Thoracic aorta (tissue), 2 donors: ENCODE results near the gene MAD1L1. TPM values are rescaled to one million over a fixed set of nuclear protein-coding genes. Genes with fewer than 3 reads are reported as not detected.

Source experiments
- ATAC-seq: fragments of 150-250 bp; one replicate; pipeline ENCODE4 v1.8.0; 2017; ENCODE audit warnings: low read depth; ENCODE audit not compliant: insufficient number of reproducible peaks, low FRiP score
- DNase-seq: peaks from one replicate; pipeline ENCODE4 v3.0.0-alpha.2; 2020; ENCODE audit warnings: low spot score
- H3K27ac ChIP-seq, 2 donors: fragments of 200-600 bp; sonication (generic); 1 replicate in 1 of 2; 2 replicates in 1 of 2; pipeline ENCODE4 v1.5.1; 2016; ENCODE audit warnings: mild to moderate bottlenecking in 2 of 2, moderate library complexity in 2 of 2
- H3K27me3 ChIP-seq: fragments of 200-600 bp; sonication (generic); replicated peaks from 2 replicates; pipeline ENCODE4 v1.6.0; 2016; ENCODE audit warnings: mild to moderate bottlenecking; ENCODE audit not compliant: insufficient read depth
- H3K36me3 ChIP-seq: fragments of 200-600 bp; sonication (generic); one replicate; pipeline ENCODE4 v1.5.1; 2016
- H3K4me1 ChIP-seq, 2 donors: fragments of 200-600 bp; sonication (generic); 1 replicate in 1 of 2; 2 replicates in 1 of 2; pipeline versions ENCODE4 v1.5.1 to v1.6.0; 2016; ENCODE audit warnings: low read depth in 2 of 2, mild to moderate bottlenecking in 1 of 2; ENCODE audit not compliant: control insufficient read depth in 1 of 2
- H3K4me3 ChIP-seq: fragments of 200-600 bp; sonication (generic); 2 replicates; pipeline ENCODE4 v1.5.1; 2016; ENCODE audit warnings: mild to moderate bottlenecking
- H3K9me3 ChIP-seq: fragments of 200-600 bp; sonication (generic); 2 replicates; pipeline ENCODE4 v1.5.1; 2016
- total RNA-seq, 2 donors: library from RNA; depleted of rRNA; stranded (reverse); fragments of >200 nt; gene quantifications; one replicate each; pipeline versions ENCODE4 v1.1.0 to v1.2.3, GENCODE V29; 2016
- TF ChIP-seq, protein P1 (sequence below): fragments of 200-600 bp; sonication (generic); IDR thresholded peaks from one replicate; pipeline ENCODE4 v1.5.1; 2019; ENCODE audit warnings: antibody characterized with exemption

MAD1L1 gene
- total RNA-seq, 2 donors from 2014 or later = 27.4 to 41.3 TPM

DNA sequence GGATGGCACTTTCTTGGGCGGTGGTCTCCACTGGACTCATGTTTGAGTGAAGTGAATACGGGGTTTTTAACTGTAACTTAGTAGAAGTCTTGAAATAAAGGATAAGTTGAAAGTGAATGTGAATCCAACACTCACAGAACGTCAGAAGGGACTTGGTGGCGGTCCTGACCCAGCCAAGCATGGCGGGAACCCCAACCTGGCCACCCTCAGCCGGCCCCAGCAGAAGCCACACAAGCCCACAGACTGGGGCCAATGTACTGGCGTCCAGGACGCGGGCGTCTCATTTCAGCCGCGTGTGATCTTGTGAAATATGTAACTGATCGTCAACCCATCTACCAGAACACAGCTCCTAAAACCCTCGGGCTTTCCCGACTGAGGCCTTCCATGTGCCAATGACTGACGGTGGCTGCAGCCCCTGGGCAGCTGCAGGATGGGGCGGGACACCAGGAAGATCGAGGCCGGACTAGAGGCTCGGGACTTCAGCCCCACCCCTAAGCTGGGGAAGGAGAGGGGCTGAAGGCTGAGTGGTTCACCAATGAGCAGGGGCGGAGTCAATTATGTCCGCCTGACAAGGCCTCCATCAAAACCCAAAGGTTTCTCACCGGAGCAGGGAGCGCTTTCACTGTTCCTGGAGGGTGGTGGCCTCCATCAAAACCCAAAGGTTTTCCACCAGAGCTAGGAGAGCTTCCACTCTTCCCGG, 161.5 kb downstream of the MAD1L1 start:
- Histone ChIP-seq H3K27ac (no peak overlapping the region), H3K36me3 (no peaks in the 10 kb centered on the region), H3K4me1 (no peaks in the 10 kb centered on the region), H3K9me3 (no peaks in the 10 kb centered on the region), H3K4me3 (no peak overlapping the region), H3K27me3 (no peaks in the 10 kb centered on the region)
- TF ChIP-seq, protein P1, sequence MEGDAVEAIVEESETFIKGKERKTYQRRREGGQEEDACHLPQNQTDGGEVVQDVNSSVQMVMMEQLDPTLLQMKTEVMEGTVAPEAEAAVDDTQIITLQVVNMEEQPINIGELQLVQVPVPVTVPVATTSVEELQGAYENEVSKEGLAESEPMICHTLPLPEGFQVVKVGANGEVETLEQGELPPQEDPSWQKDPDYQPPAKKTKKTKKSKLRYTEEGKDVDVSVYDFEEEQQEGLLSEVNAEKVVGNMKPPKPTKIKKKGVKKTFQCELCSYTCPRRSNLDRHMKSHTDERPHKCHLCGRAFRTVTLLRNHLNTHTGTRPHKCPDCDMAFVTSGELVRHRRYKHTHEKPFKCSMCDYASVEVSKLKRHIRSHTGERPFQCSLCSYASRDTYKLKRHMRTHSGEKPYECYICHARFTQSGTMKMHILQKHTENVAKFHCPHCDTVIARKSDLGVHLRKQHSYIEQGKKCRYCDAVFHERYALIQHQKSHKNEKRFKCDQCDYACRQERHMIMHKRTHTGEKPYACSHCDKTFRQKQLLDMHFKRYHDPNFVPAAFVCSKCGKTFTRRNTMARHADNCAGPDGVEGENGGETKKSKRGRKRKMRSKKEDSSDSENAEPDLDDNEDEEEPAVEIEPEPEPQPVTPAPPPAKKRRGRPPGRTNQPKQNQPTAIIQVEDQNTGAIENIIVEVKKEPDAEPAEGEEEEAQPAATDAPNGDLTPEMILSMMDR = no peak
- DNase-seq (no peak), ATAC-seq (no peak)

DNA sequence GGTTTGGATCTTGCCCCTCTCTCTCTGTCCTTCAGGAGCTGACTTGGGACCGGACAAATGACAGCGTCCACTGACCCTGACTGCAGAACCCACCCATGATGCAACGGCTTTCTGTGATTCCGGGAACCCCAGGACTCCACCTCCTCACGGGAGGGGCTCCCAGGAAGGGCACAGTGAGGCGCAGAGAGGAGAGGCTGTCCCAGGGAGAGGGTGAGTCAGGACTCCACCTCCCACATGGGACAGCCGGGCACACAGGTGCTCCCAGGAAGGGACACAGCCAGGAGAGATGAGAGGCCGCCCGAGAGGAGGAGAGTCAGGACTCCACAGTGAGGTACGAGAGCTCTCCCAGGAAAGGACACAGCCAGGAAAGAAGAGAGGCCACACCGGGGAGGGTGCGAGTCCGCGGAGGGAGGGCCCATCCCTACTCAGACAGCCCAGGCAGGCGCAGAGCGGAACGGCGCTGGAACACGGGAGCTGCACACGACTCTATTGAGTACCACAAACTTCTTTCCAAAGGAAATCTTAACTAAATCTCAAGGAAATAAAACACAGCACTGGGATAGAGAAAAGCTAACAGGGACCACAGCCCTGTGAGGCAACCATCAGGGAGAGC, 162.5 kb downstream of the MAD1L1 start:
- TF ChIP-seq, protein P1 = no peak
- no peaks in the 10 kb centered on the region for H3K27me3 ChIP-seq
- DNase-seq = no peak

DNA sequence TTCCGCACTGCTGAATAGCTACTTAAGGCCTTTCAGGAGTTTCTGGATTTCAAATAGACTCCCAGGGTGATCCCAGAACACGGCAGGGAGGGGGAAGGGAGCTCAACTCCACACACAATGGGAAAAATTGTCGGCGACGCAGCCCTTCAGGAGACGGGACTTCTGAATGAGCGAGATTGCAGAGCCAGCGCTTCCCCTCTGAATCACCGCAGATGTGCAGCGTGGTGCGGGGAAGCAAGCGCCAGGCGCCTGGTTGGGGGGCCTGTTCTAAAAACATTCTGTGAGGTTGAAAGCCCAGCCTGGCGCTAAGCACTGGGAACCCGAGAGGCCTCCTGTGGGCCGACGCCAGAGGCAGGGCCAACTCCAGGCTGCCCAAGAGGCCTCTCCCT, 163.3 kb downstream of the MAD1L1 start:
- Histone ChIP-seq H3K36me3 (no peaks in the 10 kb centered on the region), H3K4me1 (no peaks in the 10 kb centered on the region), H3K9me3 (no peaks in the 10 kb centered on the region), H3K27ac (no peak overlapping the region), H3K4me3 (no peak overlapping the region), H3K27me3 (no peaks in the 10 kb centered on the region)
- TF ChIP-seq, protein P1 = no peak
- no peak for ATAC-seq
- no peak for DNase-seq

More for the DNA sequence above, 162.5 kb downstream of the MAD1L1 start:
- H3K4me3 ChIP-seq = no peak overlapping the region
- no peaks in the 10 kb centered on the region for H3K9me3 ChIP-seq
- no peaks in the 10 kb centered on the region for H3K4me1 ChIP-seq
- no peaks in the 10 kb centered on the region for H3K36me3 ChIP-seq
- ATAC-seq = no peak
- H3K27ac ChIP-seq = no peak overlapping the region

DNA sequence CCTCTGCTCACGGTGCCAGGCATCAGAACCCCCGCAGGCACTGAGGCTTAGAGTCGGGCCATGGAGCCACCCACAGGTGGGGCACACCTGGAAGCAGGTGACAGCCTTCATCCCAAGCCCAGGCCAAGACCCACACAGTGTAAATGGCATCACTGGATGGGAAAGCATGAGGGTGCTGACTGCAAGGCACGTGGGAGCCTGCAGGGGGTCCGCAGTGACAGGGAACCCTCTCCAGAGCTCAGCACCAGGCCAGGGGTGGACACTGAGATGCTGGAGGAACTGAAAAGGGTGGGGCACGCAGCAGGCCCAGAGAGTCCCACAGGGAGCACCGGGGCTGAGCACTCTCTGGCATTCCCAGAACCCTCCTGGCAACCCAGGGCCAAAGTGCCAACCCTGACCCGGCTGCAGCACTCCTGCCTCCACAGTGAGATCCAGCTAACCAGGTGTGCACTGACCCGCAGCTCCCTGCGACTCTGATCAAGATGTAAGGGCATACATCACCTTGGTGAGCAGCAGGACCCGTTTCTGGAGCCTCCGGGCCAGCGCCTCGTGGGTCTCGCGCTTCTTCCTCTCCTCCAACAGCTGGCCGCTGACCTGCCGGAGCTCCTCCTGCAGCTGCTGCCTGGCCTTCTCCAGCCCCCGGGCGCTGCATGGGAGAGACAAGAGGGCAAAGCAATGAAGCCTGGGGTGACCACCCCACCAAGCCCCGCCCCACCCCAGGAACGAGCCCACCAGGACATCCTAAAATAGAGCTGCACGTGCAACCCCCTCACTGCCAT, 163.9 kb downstream of the MAD1L1 start:
- ATAC-seq = no peak
- H3K9me3 ChIP-seq = no peaks in the 10 kb centered on the region

More for the DNA sequence above, 163.9 kb downstream of the MAD1L1 start:
- TF ChIP-seq, protein P1 = no peak
- no peaks in the 10 kb centered on the region for H3K36me3 ChIP-seq
- no peaks in the 10 kb centered on the region for H3K27me3 ChIP-seq
- H3K4me3 ChIP-seq = no peak overlapping the region
- no peak for DNase-seq
- H3K4me1 ChIP-seq = no peaks in the 10 kb centered on the region
- no peak overlapping the region for H3K27ac ChIP-seq
